Measurements from ENCODE around the gene KCTD10. TPM values are rescaled to one million over a fixed set of nuclear protein-coding genes. Genes with fewer than 3 reads are reported as not detected.

KCTD10 gene
- total RNA-seq, 6 donors from 2014 or later = 50.6 to 70.2 (median 63.0) TPM

DNA sequence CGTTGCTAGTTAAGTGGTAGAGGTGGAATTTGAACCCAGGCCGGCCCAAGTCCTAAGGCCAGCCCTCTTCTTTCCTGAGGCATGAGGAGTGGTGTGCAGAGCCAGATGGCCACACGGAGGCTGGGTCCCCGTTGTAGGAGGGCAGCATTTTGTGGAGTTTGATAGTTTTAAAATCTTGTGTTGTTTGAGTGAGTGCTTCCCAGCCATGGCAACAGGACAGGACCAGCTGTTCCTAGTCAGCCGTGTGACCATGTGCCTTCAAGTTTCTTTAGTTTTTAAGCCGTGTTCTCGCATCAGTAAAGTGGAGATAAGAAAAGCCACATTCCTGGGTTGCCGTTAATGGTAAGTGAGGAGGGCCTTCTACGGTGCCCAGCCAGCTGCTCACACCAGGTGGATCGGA is 44.7 kb upstream of the KCTD10 start:
- WGBS, 2 donors = 84 to 85% methylated on average over 7 to 10 of the region's 10 CpGs
- ATAC-seq (ENCODE audit: low FRiP score in 2 of 2) (no peak), DNase-seq (no peak)
- H3K27ac ChIP-seq = no peak overlapping the region
- H3K27me3 ChIP-seq = no peaks in the 10 kb centered on the region
- H3K4me3 ChIP-seq = no peak overlapping the region
- TF ChIP-seq EP300 (IDR thresholded peaks at IDR 0.05) (no peak), POLR2A (IDR thresholded peaks at IDR 0.05) (no peak), POLR2AphosphoS5 (IDR thresholded peaks at IDR 0.05) (no peak)
- TF ChIP-seq, protein P1, sequence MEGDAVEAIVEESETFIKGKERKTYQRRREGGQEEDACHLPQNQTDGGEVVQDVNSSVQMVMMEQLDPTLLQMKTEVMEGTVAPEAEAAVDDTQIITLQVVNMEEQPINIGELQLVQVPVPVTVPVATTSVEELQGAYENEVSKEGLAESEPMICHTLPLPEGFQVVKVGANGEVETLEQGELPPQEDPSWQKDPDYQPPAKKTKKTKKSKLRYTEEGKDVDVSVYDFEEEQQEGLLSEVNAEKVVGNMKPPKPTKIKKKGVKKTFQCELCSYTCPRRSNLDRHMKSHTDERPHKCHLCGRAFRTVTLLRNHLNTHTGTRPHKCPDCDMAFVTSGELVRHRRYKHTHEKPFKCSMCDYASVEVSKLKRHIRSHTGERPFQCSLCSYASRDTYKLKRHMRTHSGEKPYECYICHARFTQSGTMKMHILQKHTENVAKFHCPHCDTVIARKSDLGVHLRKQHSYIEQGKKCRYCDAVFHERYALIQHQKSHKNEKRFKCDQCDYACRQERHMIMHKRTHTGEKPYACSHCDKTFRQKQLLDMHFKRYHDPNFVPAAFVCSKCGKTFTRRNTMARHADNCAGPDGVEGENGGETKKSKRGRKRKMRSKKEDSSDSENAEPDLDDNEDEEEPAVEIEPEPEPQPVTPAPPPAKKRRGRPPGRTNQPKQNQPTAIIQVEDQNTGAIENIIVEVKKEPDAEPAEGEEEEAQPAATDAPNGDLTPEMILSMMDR (IDR thresholded peaks at IDR 0.05) = no peak
- peaks cover 13 to 100% (median 94%) of the 10 kb centered on the region in 4 donors for H3K36me3 ChIP-seq
- no peaks in the 10 kb centered on the region for H3K4me1 ChIP-seq
- H3K9me3 ChIP-seq = no peaks in the 10 kb centered on the region

DNA sequence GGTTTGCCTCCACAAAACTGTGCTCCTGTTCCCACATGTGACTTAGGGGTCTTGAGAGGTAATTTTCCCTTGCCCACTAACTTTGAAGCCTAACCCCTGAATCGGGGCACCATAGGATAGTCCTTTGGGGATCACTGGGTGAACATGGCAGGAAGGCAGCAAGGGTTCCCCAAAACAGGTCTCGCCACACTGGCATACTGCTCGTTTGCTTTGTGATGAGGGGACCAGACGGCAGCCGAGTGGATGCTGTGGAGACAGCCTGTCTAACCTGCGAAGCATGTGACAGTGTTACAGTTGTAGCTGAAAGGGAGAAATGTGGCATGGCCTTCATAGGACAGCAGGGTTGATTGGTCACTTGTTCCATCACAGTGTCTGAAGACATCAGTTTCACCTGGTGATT is 42.7 kb upstream of the KCTD10 start:
- WGBS, 2 donors = 81 to 86% methylated on average over 4 to 6 of the region's 6 CpGs
- Histone ChIP-seq H3K27ac (no peak overlapping the region), H3K4me1 (no peaks in the 10 kb centered on the region), H3K27me3 (no peaks in the 10 kb centered on the region), H3K36me3 (peaks cover 17 to 99% (median 87%) of the 10 kb centered on the region in 4 donors), H3K9me3 (no peaks in the 10 kb centered on the region), H3K4me3 (no peak overlapping the region)
- DNase-seq = no peak
- TF ChIP-seq POLR2A (IDR thresholded peaks at IDR 0.05) (no peak), EP300 (IDR thresholded peaks at IDR 0.05) (no peak), POLR2AphosphoS5 (IDR thresholded peaks at IDR 0.05) (no peak)
- TF ChIP-seq, protein P1 (IDR thresholded peaks at IDR 0.05) = no peak
- no peak for ATAC-seq (ENCODE audit: low FRiP score in 2 of 2)

- DNase-seq = peak in 1 of 2 donors; percentile 47
Measured at GRCh38 chr12:109518820-109519665, 41.9 kb upstream of the KCTD10 start.

GRCh38 chr12:109517619-109518018 is 40.5 kb upstream of the KCTD10 start:
- no peak for ATAC-seq (ENCODE audit: low FRiP score in 2 of 2)
- TF ChIP-seq POLR2AphosphoS5 (IDR thresholded peaks at IDR 0.05) = no peak
- TF ChIP-seq POLR2A (IDR thresholded peaks at IDR 0.05) = no peak
- 86 to 87% methylated on average over 6 of the region's 6 CpGs for WGBS, 2 donors

More at GRCh38 chr12:109518820-109519665, 41.9 kb upstream of the KCTD10 start:
- Histone ChIP-seq H3K4me3 (no peak overlapping the region), H3K27ac (peak overlapping the region in 1 of 4 donors; percentile 42), H3K9me3 (no peaks in the 10 kb centered on the region), H3K27me3 (no peaks in the 10 kb centered on the region), H3K36me3 (peaks cover 20 to 99% (median 86%) of the 10 kb centered on the region in 4 donors), H3K4me1 (no peaks in the 10 kb centered on the region)
- peak in 1 of 2 donors; percentile 61 for ATAC-seq (ENCODE audit: low FRiP score in 2 of 2)
- 69 to 73% methylated on average over 11 of the region's 11 CpGs for WGBS, 2 donors
- TF ChIP-seq, protein P1 (IDR thresholded peaks at IDR 0.05) = peak; percentile 35 to 74 (median 64)
- no peak for TF ChIP-seq POLR2A (IDR thresholded peaks at IDR 0.05)

GRCh38 chr12:109513977-109514376 is 36.9 kb upstream of the KCTD10 start:
- TF ChIP-seq POLR2AphosphoS5 (IDR thresholded peaks at IDR 0.05) = no peak
- TF ChIP-seq, protein P1 (IDR thresholded peaks at IDR 0.05) = no peak
- no peak for TF ChIP-seq POLR2A (IDR thresholded peaks at IDR 0.05)
- H3K4me3 ChIP-seq = no peak overlapping the region

More at GRCh38 chr12:109517619-109518018, 40.5 kb upstream of the KCTD10 start:
- Histone ChIP-seq H3K9me3 (no peaks in the 10 kb centered on the region), H3K36me3 (peaks cover 22 to 99% (median 84%) of the 10 kb centered on the region in 4 donors), H3K27me3 (no peaks in the 10 kb centered on the region), H3K4me3 (no peak overlapping the region), H3K27ac (no peak overlapping the region), H3K4me1 (no peaks in the 10 kb centered on the region)
- DNase-seq = no peak

More at GRCh38 chr12:109513977-109514376, 36.9 kb upstream of the KCTD10 start:
- H3K36me3 ChIP-seq = peaks cover 36 to 99% (median 82%) of the 10 kb centered on the region in 4 donors
- H3K27ac ChIP-seq = no peak overlapping the region
- H3K27me3 ChIP-seq = no peaks in the 10 kb centered on the region
- 72 to 86% methylated on average over 4 of the region's 4 CpGs for WGBS, 2 donors
- peak in 1 of 2 donors; percentile 46 for ATAC-seq (ENCODE audit: low FRiP score in 2 of 2)
- H3K4me1 ChIP-seq = peaks cover 0 to 6% (median 3%) of the 10 kb centered on the region in 4 donors
- DNase-seq = peak in 1 of 2 donors; percentile 32
- H3K9me3 ChIP-seq = no peaks in the 10 kb centered on the region
